CD4-positive, alpha-beta T cell treated with Interferon gamma for 1 hour (primary cell): ENCODE results near the gene CYP17A1.
"Not testable (repeated sequence)": the region's sequence is repeated elsewhere in the genome, so short reads cannot be mapped to it uniquely, and the experiment has no call there.

ENCODE experiments used
- DNase-seq: peaks from one replicate; pipeline ENCODE4 v3.0.0-alpha.2; 2020

CYP17A1 gene

GRCh38 chr10:102834143-102834542, 3.1 kb downstream of the CYP17A1 start:
- DNase-seq: no peak

DNA sequence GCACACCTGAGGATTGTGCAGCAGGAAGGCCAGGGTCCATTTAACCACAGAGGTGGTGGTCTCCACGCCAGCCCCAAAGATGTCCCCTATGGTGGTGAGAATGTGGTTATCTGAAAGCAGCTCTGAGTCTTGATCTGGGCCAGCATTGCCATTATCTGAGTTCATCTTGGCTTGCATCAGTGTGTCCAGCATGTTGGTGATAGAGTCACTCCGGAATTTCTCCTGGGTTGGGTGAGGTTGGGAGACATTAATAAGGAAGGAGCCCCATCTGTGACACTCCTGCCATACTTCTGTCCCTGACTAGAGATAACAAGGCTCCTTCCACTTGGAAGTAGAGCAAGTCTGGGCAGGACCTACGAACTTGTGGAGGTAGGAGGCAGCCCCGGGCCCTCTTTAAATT, 4.2 kb downstream of the CYP17A1 start:
- DNase-seq: no peak

DNA sequence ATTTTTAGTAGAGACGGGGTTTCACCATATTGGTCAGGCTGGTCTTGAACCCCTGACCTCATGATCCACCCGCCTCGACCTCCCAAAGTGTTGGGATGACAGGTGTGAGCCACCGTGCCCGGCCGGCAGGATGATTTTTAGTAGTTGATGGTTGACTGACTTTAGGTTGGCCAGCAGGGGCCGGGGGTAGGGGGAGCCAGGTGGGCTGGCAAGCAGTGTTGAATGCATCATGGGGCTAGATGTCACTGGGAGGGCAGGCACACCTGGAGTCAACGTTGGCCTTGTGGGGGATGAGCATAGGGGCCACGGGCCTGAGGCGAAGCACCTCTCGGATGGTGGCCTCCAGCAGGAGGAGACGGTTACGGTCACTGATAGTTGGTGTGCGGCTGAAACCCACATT, 5.0 kb downstream of the CYP17A1 start:
- DNase-seq: no peak

GRCh38 chr10:102831322-102832071, 5.7 kb downstream of the CYP17A1 start:
- no peak for DNase-seq

GRCh38 chr10:102827597-102827975, 9.6 kb downstream of the CYP17A1 start:
- DNase-seq: no peak

- no peak for DNase-seq
Observed at GRCh38 chr10:102826148-102826796, 10.9 kb downstream of the CYP17A1 start.

GRCh38 chr10:102824664-102825063, 12.5 kb downstream of the CYP17A1 start:
- DNase-seq: no peak

GRCh38 chr10:102822222-102822621, 15.0 kb downstream of the CYP17A1 start:
- DNase-seq: no peak

GRCh38 chr10:102820008-102820407, 17.2 kb downstream of the CYP17A1 start:
- DNase-seq: not testable (repeated sequence)

GRCh38 chr10:102819054-102819453, 18.2 kb downstream of the CYP17A1 start:
- DNase-seq: peak; percentile 60

DNA sequence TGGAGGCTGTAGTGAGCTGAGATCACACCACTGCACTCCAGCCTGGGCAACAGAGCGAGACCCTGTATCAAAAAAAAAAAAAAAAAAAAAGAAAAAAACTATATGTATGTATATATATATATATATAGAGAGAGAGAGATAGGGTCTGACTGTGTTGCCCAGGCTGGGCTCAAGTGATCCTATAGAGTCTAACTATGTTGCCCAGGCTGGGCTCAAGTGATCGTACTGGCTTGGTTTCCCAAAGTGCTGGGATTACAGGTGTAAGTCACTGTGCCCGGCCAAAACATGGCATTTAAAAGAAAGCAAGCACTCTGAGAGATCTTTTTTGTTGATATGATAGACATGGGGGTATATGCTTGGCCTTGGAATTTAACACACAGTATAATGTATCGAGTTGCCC, 20.0 kb downstream of the CYP17A1 start:
- no peak for DNase-seq

GRCh38 chr10:102815790-102816549, 21.2 kb downstream of the CYP17A1 start:
- DNase-seq: peak; percentile 56

DNA sequence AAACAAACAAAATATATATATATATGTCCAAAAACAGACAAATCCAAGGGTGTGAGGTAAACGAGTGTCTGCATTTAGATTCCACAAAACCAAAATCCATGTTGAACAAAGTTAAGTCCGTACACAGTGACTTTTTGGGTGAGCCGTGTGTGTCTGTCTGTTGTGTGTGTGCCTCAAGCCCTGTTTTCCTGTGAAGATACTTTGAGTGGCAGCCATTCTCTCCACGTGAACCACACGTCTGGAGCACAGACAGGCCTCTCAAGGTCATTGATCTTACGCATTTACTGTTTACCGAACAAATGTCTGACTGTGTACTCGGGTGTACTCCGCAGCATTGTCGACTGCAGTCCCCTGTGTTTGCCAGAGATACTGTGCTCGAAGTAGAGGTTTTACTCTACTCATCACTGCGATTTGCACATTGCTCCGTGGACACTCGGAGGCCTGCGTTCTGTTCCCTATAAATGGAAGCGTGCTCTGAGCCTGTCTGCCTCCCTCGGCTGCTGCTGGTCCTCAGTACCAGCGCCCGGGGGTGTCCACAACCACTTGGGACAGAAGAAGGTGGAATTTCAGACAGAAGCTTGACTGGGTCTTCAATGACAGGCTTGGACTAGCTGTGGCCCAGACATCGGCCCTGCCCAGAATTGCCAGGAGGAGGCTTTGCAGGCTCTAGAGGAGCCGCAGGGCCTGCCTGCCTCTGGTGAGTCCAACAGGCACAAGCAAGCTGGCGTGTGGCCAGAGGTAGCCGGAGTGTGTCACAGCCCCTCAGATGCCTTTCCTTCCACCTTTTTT, 22.1 kb downstream of the CYP17A1 start:
- DNase-seq: no peak

DNA sequence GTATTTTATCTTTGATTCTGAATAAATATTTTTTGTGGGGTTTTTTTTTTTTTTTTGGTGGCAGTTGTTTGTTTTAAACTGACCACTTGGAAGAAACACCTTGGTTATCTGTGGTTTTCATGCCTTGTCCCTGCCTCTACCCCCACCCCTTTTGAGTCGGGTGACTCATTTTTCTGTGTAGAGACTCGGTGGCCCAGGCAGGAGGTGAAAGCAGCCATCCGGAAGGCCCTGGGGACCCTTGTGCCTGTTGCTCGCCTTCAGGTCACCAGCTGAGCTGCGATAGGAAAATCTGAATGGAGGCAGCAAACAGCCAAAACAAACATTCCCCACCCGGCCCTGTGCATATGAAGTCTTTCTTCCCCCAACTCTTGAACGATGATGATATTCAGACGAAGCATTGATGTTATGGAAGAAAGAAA, 22.8 kb downstream of the CYP17A1 start:
- DNase-seq: no peak

- DNase-seq: no peak
Observed at GRCh38 chr10:102813734-102814452, 23.3 kb downstream of the CYP17A1 start.

DNA sequence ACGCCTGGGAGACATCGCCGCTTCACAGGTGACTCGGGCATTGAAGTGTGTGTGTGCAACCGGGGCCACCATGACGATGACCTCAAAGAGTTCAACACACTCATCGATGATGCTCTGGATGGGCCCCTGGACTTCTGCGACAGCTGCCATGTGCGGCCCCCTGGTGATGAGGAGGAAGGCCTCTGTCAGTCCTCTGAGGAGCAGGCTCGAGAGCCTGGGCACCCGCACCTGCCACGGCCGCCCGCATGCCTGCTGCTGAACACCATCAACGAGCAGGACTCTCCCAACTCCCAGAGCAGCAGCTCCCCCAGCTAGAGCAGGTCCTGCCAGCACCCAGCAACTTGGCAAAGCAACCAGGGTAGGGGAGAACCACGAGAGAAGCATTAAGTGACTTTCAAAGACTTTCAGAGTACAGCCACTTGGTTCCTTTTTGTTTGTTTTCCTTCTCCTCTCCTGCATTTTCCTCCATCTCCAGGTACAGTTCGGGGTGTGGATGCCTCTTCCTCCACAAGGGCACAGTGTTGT, 24.1 kb downstream of the CYP17A1 start:
- no peak for DNase-seq

- DNase-seq: peak; percentile 35
Observed at GRCh38 chr10:102812231-102812876, 24.9 kb downstream of the CYP17A1 start.

- no peak for DNase-seq
Observed at GRCh38 chr10:102811346-102811745, 25.9 kb downstream of the CYP17A1 start.

DNA sequence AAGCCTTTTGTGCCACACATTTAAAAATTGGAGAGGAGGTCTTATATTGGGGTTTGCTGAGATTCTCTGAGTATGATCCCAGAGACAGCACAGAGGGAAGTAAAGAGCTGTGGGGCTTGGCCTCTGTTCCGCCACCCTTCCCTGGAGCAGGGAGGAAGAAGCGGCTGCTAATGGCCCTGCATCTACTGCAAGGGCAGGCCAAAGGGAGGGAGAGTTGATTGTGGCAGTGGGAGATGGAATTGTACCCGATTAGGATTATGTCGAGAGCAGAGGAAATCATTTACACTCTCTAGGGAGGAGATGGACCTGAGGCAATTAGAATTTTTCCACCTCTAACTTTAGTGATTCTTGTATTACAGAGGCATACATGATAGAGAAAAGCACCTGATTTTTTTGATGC, 28.8 kb downstream of the CYP17A1 start:
- no peak for DNase-seq

DNA sequence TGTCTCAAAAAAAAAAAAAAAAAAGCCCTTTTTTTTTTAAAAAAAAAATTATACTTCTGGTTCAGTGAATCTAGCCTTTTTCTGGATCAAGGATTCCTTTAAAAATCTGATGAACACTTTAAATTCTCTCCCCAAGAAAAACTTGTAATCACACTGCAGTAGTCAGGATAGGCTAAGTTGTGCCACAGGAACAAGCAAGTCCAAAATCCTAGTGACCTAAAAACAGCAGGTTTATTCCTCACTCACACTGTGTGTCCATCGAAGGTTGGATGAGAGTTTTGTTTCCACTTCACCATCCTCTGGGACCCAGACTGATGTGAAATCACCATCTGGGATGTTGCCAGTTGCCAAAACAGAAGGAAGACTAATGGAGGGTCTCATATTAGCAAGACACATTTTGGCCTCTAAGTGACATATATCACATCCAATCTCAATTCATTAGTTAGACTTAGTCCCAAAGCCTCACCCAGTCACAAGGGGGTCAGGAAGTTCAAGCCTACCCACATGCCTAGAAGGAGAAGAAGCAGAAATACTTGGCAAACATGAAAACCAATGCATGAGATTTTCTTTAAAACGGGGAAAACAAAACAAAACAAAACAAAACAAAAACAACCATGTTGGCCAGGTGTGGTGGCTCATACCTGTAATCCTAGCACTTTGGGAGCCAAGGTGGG, 32.7 kb downstream of the CYP17A1 start:
- no peak for DNase-seq
